GM10847 (cell line): ENCODE data around the gene KLKB1.
A peak's percentile ranks its signal among the peaks of the same experiment; 100 is the strongest.

Experiments used
- POLR2A ChIP-seq: IDR thresholded peaks from 2 replicates; pipeline ENCODE4 v1.6.1; 2011; ENCODE audit not compliant: insufficient read length; ENCODE audit errors: extremely low read depth

The KLKB1 gene

DNA sequence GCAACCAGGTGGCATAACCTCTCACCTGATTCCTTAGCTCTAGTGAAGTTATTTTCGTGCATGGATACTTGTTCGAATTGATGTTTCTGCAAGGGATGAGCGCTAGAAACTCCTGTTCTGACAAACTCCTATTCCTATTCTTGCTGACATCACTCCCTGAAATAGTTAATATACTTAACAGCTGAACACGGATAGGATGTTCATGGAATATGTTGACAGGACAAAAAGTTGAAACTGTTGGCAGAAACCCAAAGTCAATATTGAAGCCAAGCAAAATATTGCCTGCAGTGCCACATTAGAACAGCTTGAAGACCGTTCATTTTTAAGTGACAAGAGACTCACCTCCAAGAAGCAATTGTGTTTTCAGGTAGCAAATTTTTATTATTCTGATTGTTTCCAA is at the start of gene KLKB1:
TSS of gene KLKB1 (plus strand) at position 287 of the 400 bp plus-strand sequence. CDS start 689 bp downstream, outside the sequence.
- no peak for TF ChIP-seq POLR2A

- TF ChIP-seq POLR2A = no peak
Observed at GRCh38 chr4:186188107-186188506, 39.2 kb upstream of the KLKB1 start.

DNA sequence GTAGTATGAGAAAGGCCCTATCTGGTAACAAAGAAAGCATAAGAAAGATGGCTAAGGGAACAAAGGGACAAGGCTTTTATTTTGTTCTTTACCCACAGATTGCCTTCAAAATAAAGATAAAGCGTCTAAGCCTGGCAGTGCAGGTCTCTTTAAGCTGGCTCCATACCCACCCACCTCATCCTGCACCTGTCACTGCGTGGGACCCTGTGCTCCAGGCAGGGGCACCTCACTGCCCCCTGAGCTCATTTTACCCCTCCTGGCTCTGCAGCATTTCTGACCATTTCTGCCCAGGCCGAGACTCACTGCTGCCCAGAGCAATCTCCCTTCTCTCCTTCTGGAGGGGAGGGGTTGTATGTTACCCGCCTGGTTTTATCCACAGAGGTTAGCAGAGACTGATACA is 37.7 kb upstream of the KLKB1 start:
- no peak for TF ChIP-seq POLR2A

- TF ChIP-seq POLR2A = no peak
Observed at GRCh38 chr4:186190581-186191199, 36.6 kb upstream of the KLKB1 start.

DNA sequence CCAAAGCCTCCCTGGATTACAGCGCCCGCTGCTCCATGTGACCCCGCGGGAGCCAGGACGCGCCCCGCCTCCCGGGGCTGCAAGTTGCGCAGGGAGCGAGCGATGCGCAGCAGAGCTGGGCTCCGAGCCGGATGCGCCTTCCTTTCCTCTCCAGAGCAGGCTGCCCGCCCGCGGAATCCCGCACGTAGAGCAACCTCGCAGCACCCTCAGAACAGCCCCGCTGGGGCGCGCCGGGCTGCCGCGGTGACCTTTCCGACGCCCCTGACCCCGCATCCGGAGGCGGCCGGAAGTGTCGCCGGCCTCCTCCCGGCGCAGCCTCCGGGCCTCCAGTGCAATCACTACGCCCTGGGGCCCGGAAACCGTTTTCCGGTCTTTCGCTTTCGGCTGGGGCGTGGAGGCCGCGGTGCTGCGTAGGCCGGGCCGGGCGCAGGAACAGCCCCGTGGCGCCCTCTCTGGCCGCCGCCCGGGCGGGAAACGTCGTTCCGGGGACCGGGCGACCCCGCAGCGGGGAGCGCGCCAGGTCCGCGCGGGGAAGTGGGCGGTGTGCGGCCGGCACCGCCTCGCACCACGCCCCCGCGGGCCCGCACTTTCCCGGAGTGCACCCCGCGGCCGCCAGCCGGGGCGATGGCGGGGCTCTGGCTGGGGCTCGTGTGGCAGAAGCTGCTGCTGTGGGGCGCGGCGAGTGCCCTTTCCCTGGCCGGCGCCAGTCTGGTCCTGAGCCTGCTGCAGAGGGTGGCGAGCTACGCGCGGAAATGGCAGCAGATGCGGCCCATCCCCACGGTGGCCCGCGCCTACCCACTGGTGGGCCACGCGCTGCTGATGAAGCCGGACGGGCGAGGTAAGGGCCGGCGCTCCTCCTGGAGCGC is 35.9 kb upstream of the KLKB1 start, which contains the start of gene CYP4V2:
TSS of gene CYP4V2 (plus strand) at position 368 of the 866 bp plus-strand sequence. CDS start at position 625, 257 bp downstream.
- TF ChIP-seq POLR2A = peak; percentile 77

GRCh38 chr4:186192066-186192612 is 35.2 kb upstream of the KLKB1 start:
- no peak for TF ChIP-seq POLR2A

GRCh38 chr4:186193851-186194250 is 33.5 kb upstream of the KLKB1 start:
- no peak for TF ChIP-seq POLR2A

GRCh38 chr4:186196063-186196462 is 31.2 kb upstream of the KLKB1 start:
- TF ChIP-seq POLR2A = no peak

GRCh38 chr4:186200516-186200915 is 26.8 kb upstream of the KLKB1 start:
- no peak for TF ChIP-seq POLR2A

DNA sequence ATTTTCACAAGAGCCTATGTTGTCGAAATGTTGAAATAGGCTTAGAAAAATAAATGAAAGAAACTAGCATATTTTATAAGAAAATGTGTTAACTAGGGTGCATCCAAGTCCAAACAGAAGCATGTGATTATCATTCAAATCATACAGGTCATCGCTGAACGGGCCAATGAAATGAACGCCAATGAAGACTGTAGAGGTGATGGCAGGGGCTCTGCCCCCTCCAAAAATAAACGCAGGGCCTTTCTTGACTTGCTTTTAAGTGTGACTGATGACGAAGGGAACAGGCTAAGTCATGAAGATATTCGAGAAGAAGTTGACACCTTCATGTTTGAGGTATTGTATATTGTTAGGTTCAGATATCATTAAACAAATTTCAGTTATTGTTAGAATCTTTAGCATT is 26.3 kb upstream of the KLKB1 start:
- no peak for TF ChIP-seq POLR2A

GRCh38 chr4:186201535-186202230 is 25.6 kb upstream of the KLKB1 start:
- no peak for TF ChIP-seq POLR2A

DNA sequence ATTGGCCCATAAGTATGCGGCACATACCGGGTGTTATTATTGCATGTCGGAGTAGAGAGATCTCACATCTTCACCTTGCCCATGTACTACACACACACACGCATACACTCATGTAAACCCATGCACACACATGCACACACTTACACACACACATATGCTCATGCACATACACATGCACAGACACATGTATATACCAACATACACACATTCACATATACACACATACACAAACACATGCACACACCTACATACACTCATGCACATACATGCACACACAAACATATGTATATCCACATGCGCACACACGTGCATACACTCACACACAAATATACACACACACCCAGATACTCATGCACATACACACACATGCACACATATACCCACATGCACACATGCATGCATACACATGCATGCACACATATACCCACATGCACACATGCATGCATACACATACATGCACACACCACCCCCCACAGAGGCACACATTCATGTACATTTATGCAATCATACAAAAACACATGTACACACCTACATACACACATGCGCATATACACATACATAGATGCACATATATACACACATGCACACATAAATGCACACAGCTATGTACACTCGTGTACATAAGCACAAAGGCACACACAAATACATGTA is 24.7 kb upstream of the KLKB1 start:
- no peak for TF ChIP-seq POLR2A

DNA sequence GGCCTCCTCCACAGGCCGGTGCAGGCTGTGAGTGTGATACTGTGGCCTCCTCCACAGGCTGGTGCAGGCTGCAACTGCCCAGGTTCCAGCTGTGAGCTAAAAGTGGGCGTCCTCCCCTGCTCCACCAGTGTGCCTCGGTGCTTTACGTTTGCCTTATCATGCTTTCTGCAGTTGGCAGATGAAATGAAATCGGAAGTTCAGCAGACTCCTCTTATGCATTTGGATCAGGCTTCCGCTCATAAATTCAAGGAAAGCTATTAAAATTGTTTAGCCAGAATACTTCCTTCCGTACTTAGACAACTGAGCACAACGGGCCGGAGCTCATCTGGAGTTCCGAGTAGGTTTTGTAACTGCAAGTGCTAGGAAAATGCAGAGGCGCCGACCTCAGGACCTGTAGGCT is 23.9 kb upstream of the KLKB1 start:
- no peak for TF ChIP-seq POLR2A

DNA sequence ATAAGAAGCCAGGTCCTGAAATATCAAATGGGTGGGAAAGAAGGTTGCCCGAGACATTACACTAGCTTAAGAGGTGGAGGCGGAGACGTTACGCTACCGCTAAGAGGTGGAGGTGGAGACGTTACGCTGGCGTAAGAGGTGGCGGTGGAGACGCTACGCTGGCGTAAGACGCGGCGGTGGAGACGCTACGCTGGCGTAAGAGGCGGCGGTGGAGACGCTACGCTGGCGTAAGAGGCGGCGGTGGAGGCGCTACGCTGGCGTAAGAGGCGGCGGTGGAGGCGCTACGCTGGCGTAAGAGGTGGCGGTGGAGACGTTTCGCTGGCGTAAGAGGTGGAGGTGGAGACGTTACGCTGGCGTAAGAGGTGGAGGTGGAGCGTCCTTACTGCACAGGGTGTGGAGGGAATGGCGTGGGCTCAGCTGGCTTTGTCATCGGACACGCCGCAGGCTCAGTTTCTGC is 23.2 kb upstream of the KLKB1 start:
- TF ChIP-seq POLR2A = no peak

- TF ChIP-seq POLR2A = no peak
Observed at GRCh38 chr4:186204686-186205085, 22.6 kb upstream of the KLKB1 start.
